Right lobe of liver (tissue), 6 donors: ENCODE results near the gene SYTL1. TPM values are rescaled to one million over a fixed set of nuclear protein-coding genes. Genes with fewer than 3 reads are reported as not detected.
A peak's percentile ranks its signal among the peaks of the same experiment; 100 is the strongest.

Experiments used
- ATAC-seq, 4 donors: fragments of 200-7000 bp; cut with Tn5 transposase; one replicate each; pipeline ENCODE4 v1.9.1; 2020; ENCODE audit warnings: mild to moderate bottlenecking in 4 of 4, moderate library complexity in 4 of 4
- DNase-seq, 3 donors: peaks; one replicate each; pipeline ENCODE4 v3.0.0-alpha.2; 2020
- H3K27ac ChIP-seq, 3 donors: fragments of 200-600 bp; one replicate each; pipeline ENCODE4 v1.8.0; 2022
- H3K27me3 ChIP-seq, 2 donors: fragments of 200-600 bp; one replicate each; pipeline ENCODE4 v1.8.0; 2022
- H3K36me3 ChIP-seq, 4 donors: fragments of 200-600 bp; sonication (generic) in 1 of 4; one replicate each; pipeline versions ENCODE4 v1.5.1 to v1.8.0; 2017 to 2022; ENCODE audit warnings: control low read depth in 1 of 4
- H3K4me1 ChIP-seq, 4 donors: fragments of 200-600 bp; sonication (generic) in 1 of 4; one replicate each; pipeline versions ENCODE4 v1.5.1 to v1.8.0; 2017 to 2022; ENCODE audit warnings: control low read depth in 1 of 4
- H3K4me3 ChIP-seq, 3 donors: fragments of 200-600 bp; one replicate each; pipeline ENCODE4 v1.8.0; 2022
- H3K9me3 ChIP-seq, 4 donors: fragments of 200-600 bp; sonication (generic) in 1 of 4; one replicate each; pipeline versions ENCODE4 v1.5.1 to v1.8.0; 2017 to 2022; ENCODE audit warnings: control low read depth in 1 of 4
- CTCF ChIP-seq, 4 donors: fragments of 200-600 bp in 3 of 4; fragments of 450-650 bp in 1 of 4; IDR thresholded peaks; one replicate each; pipeline versions ENCODE4 v1.5.1 to v1.8.0; 2016 to 2022; ENCODE audit warnings: antibody characterized with exemption in 4 of 4, mild to moderate bottlenecking in 2 of 4
- POLR2A ChIP-seq: fragments of 450-650 bp; IDR thresholded peaks from one replicate; pipeline ENCODE4 v1.6.1; 2017; ENCODE audit warnings: antibody characterized with exemption, mild to moderate bottlenecking
- WGBS: methylation state at CpG from one replicate; pipeline ENCODE4 v1.1.6; 2018; ENCODE audit warnings: low coverage, low lambda C conversion rate; ENCODE audit not compliant: insufficient coverage; ENCODE audit errors: missing lambda C conversion rate; 5-methylcytosine and 5-hydroxymethylcytosine counted together
- intact Hi-C, 2 donors: fragments of 100-400 bp; cut with DNase I; formaldehyde crosslinking; loops; one replicate each; pipeline versions ENCODE4 v1.11.2 to v1.14.1; 2022
- total RNA-seq, 6 experiments: library from RNA; depleted of rRNA in 2 of 6; stranded (reverse); fragments of >200 nt in 2 of 6; fragmentation: NEBNext Ultra II Directional in 3 of 6; extraction: Animal tissue kit (Norgen Biotek cat#: 25700) in 3 of 6; gene quantifications; one replicate each; pipeline versions ENCODE4 v1.1.0 to v1.2.4, GENCODE V29; 2016 to 2023
- donor health status: DM: no; HTN: yes; CAD: no.
- donor health status: DM: no; HTN: no; CAD: no.
- donor health status: DM: no; HTN: no; CAD: no.
- donor health status: DM: no; HTN: yes; CAD: no.
- donor health status: DM: no; HTN: yes; CAD: no.

Gene SYTL1
- total RNA-seq, 6 experiments from 2014 or later, result 0.37 to 1.7 (median 0.80) TPM

- intact Hi-C loops, result no loop called here
- Histone ChIP-seq H3K4me3 (peak within 1 kb of the TSS; percentile 85 to 92 (median 89)), H3K9me3 (no peaks in the 10 kb centered on the region), H3K27me3 (no peaks in the 10 kb centered on the region), H3K36me3 (peaks cover 0 to 12% (median 2%) of the 10 kb centered on the region in 4 donors), H3K27ac (peak within 1 kb of the TSS; percentile 49 to 65 (median 59)), H3K4me1 (peaks cover 0 to 15% (median 3%) of the 10 kb centered on the region in 4 donors)
- peak; percentile 98 to 99 (median 98) for DNase-seq
- peak; percentile 99 to 100 (median 99) for ATAC-seq
- peak; percentile 59 for TF ChIP-seq POLR2A
- peak in 3 of 4 donors; percentile 23 to 39 (median 30) for TF ChIP-seq CTCF (IDR thresholded peaks at IDR 0.05)
- WGBS, result 0% methylated on average over 7 of the region's 67 CpGs
These were observed 19.8 kb upstream of the SYTL1 start, which contains the start of gene TMEM222 for GRCh38 chr1:27321813-27322568. Gene TMEM222, plus strand, starts transcription at chr1:27322163. Its CDS starts 35 bp downstream, at chr1:27322198.

- peaks cover 0 to 12% (median 2%) of the 10 kb centered on the region in 4 donors for H3K36me3 ChIP-seq
- no peaks in the 10 kb centered on the region for H3K9me3 ChIP-seq
- ATAC-seq (no peak), DNase-seq (no peak)
- H3K27ac ChIP-seq, result peak overlapping the region; percentile 49 to 65 (median 59)
- TF ChIP-seq POLR2A (peak; percentile 4), CTCF (IDR thresholded peaks at IDR 0.05) (no peak)
- H3K4me3 ChIP-seq, result peak overlapping the region; percentile 85 to 92 (median 89)
- intact Hi-C loops, result no loop called here
- H3K4me1 ChIP-seq, result peaks cover 0 to 15% (median 3%) of the 10 kb centered on the region in 4 donors
- WGBS, result 16% methylated on average over 5 of the region's 10 CpGs
- H3K27me3 ChIP-seq, result no peaks in the 10 kb centered on the region
These were observed 19.1 kb upstream of the SYTL1 start for GRCh38 chr1:27322569-27323240.

DNA sequence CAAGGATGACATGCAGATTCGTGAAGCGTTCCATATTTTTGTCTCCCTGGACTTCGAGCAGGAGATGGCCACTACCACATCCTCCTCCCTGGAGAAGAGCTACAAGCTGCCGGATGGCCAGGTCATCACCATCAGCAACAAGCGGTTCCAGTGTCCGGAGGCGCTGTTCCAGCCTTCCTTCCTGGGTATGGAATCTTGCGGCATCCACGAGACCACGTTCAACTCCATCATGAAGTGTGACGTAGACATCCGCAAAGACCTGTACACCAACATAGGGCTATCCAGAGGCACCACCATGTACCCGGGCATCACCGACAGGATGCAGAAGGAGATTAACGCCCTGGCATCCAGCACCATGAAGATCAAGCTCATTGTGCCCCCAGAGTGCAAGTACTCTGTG is 16.5 kb upstream of the SYTL1 start:
- H3K27ac ChIP-seq, result no peak overlapping the region
- no peaks in the 10 kb centered on the region for H3K9me3 ChIP-seq
- 90% methylated on average over 14 of the region's 15 CpGs for WGBS
- DNase-seq (no peak), ATAC-seq (no peak)
- peaks cover 0 to 15% (median 3%) of the 10 kb centered on the region in 4 donors for H3K4me1 ChIP-seq
- intact Hi-C loops, result no loop called here
- H3K36me3 ChIP-seq, result peaks cover 0 to 12% (median 2%) of the 10 kb centered on the region in 4 donors
- H3K4me3 ChIP-seq, result no peak overlapping the region
- H3K27me3 ChIP-seq, result no peaks in the 10 kb centered on the region
- TF ChIP-seq POLR2A (no peak), CTCF (IDR thresholded peaks at IDR 0.05) (no peak)

- ATAC-seq (no peak), DNase-seq (no peak)
- no peak for TF ChIP-seq CTCF (IDR thresholded peaks at IDR 0.05)
- no peak for TF ChIP-seq POLR2A
- Histone ChIP-seq H3K36me3 (peaks cover 0 to 20% (median 4%) of the 10 kb centered on the region in 4 donors), H3K27me3 (no peaks in the 10 kb centered on the region), H3K27ac (no peak overlapping the region), H3K4me3 (no peak overlapping the region), H3K9me3 (no peaks in the 10 kb centered on the region), H3K4me1 (peaks cover 0 to 9% (median 3%) of the 10 kb centered on the region in 4 donors)
- intact Hi-C loops, result no loop called here
- 80% methylated on average over 4 of the region's 5 CpGs for WGBS
These were observed 13.9 kb upstream of the SYTL1 start for GRCh38 chr1:27327964-27328363.
